ENCODE data around the gene IER5. TPM values are rescaled to one million over a fixed set of nuclear protein-coding genes. Genes with fewer than 3 reads are reported as not detected.
A peak's percentile ranks its signal among the peaks of the same experiment; 100 is the strongest.

IER5 gene
- total RNA-seq, 2 experiments from 2014 or later: 39.8 to 41.3 TPM

GRCh38 chr1:181106022-181106312 lies 17.5 kb downstream of the IER5 start:
- peak overlapping the region; percentile 71 for H3K27ac Mint-ChIP-seq
- no peaks in the 10 kb centered on the region for H3K9me3 Mint-ChIP-seq
- peaks cover 14% of the 10 kb centered on the region for H3K27me3 Mint-ChIP-seq
- peak overlapping the region; percentile 77 for H3K4me3 Mint-ChIP-seq
- ChIA-PET POLR2A (interaction anchor here (0.7 to 15.6 kb wide), 7 partner anchors 13 to 84 kb away, joined by 3 to 209 read pairs (median 10); partner anchors contain the start of genes IER5 and STX6), CTCF (interaction anchor here (1.0 to 7.0 kb wide), 12 partner anchors 13 to 618 kb away, joined by 3 to 58 read pairs (median 4); no protein-coding TSS in a partner anchor)
- peaks cover 48% of the 10 kb centered on the region for H3K4me1 Mint-ChIP-seq (ENCODE audit: low read depth)
- ATAC-seq: no peak
- DNase-seq: no peak
- intact Hi-C loops (cut with micrococcal nuclease): no loop called here
- TF ChIP-seq CTCF (IDR thresholded peaks at IDR 0.05): no peak
- H3K36me3 Mint-ChIP-seq (ENCODE audit: low read depth): no peaks in the 10 kb centered on the region

GRCh38 chr1:181106479-181106878 lies 18.0 kb downstream of the IER5 start:
- Mint-ChIP-seq H3K36me3 (ENCODE audit: low read depth) (no peaks in the 10 kb centered on the region), H3K27me3 (peaks cover 14% of the 10 kb centered on the region), H3K4me3 (peak overlapping the region; percentile 77), H3K27ac (no peak overlapping the region), H3K9me3 (no peaks in the 10 kb centered on the region), H3K4me1 (ENCODE audit: low read depth) (peaks cover 42% of the 10 kb centered on the region)
- CTCF ChIA-PET: interaction anchor here (1.2 to 7.0 kb wide), 6 partner anchors 13 to 68 kb away, joined by 3 to 58 read pairs (median 4); no protein-coding TSS in a partner anchor
- DNase-seq: no peak
- no peak for ATAC-seq
- intact Hi-C loops (cut with micrococcal nuclease): no loop called here
- POLR2A ChIA-PET: interaction anchor here (0.6 to 15.6 kb wide), 8 partner anchors 11 to 84 kb away, joined by 3 to 209 read pairs (median 8); partner anchors contain the start of genes IER5 and STX6
- no peak for TF ChIP-seq CTCF (IDR thresholded peaks at IDR 0.05)

- no peak for TF ChIP-seq CTCF (IDR thresholded peaks at IDR 0.05)
- peaks cover 35% of the 10 kb centered on the region for H3K4me1 Mint-ChIP-seq (ENCODE audit: low read depth)
- ChIA-PET CTCF (interaction anchor here (1.0 to 7.0 kb wide), 3 partner anchors 28 to 69 kb away, joined by 3 to 58 read pairs (median 4); no protein-coding TSS in a partner anchor), POLR2A (interaction anchor here (0.9 to 15.6 kb wide), 6 partner anchors 9 to 49 kb away, joined by 3 to 209 read pairs (median 9); partner anchors contain the start of gene IER5)
- intact Hi-C loops (cut with micrococcal nuclease): no loop called here
- H3K36me3 Mint-ChIP-seq (ENCODE audit: low read depth): no peaks in the 10 kb centered on the region
- ATAC-seq: no peak
- H3K4me3 Mint-ChIP-seq: no peak overlapping the region
- no peaks in the 10 kb centered on the region for H3K9me3 Mint-ChIP-seq
- no peak overlapping the region for H3K27ac Mint-ChIP-seq
- no peak for DNase-seq
- H3K27me3 Mint-ChIP-seq: peaks cover 15% of the 10 kb centered on the region
Observed at GRCh38 chr1:181107711-181108110, 19.2 kb downstream of the IER5 start.

- H3K27me3 Mint-ChIP-seq: peaks cover 15% of the 10 kb centered on the region
- H3K27ac Mint-ChIP-seq: no peak overlapping the region
- no peak for TF ChIP-seq CTCF (IDR thresholded peaks at IDR 0.05)
- H3K4me3 Mint-ChIP-seq: no peak overlapping the region
- ATAC-seq (no peak), DNase-seq (no peak)
- H3K9me3 Mint-ChIP-seq: no peaks in the 10 kb centered on the region
- no peaks in the 10 kb centered on the region for H3K36me3 Mint-ChIP-seq (ENCODE audit: low read depth)
- POLR2A ChIA-PET: interaction anchor here (0.6 to 15.6 kb wide), 6 partner anchors 8 to 50 kb away, joined by 3 to 209 read pairs (median 8); partner anchors contain the start of gene IER5
- peaks cover 30% of the 10 kb centered on the region for H3K4me1 Mint-ChIP-seq (ENCODE audit: low read depth)
- CTCF ChIA-PET: interaction anchor here (1.2 to 7.0 kb wide), 2 partner anchors 28 to 32 kb away, joined by 3 to 58 read pairs; no protein-coding TSS in a partner anchor
- intact Hi-C loops (cut with micrococcal nuclease): no loop called here
Observed at GRCh38 chr1:181108304-181108867, 19.9 kb downstream of the IER5 start.

GRCh38 chr1:181110013-181110412 lies 21.5 kb downstream of the IER5 start:
- intact Hi-C loops (cut with micrococcal nuclease): no loop called here
- no peak for TF ChIP-seq CTCF (IDR thresholded peaks at IDR 0.05)
- no peaks in the 10 kb centered on the region for H3K36me3 Mint-ChIP-seq (ENCODE audit: low read depth)
- H3K27ac Mint-ChIP-seq: no peak overlapping the region
- no peak overlapping the region for H3K4me3 Mint-ChIP-seq
- peaks cover 16% of the 10 kb centered on the region for H3K4me1 Mint-ChIP-seq (ENCODE audit: low read depth)
- ChIA-PET CTCF (interaction anchor here (2.6 kb wide), 1 partner anchor 32 kb away, joined by 9 read pairs; no protein-coding TSS in a partner anchor), POLR2A (interaction anchor here (1.6 to 15.6 kb wide), 2 partner anchors 10 to 21 kb away, joined by 4 to 209 read pairs; partner anchors contain the start of gene IER5)
- peaks cover 15% of the 10 kb centered on the region for H3K27me3 Mint-ChIP-seq
- ATAC-seq (no peak), DNase-seq (no peak)
- H3K9me3 Mint-ChIP-seq: no peaks in the 10 kb centered on the region

Measured in activated CD8-positive, alpha-beta T cell treated with anti-CD3 and anti-CD28 coated beads for 36 hours (primary cell).